Activated CD4-positive, alpha-beta T cell treated with anti-CD3 and anti-CD28 coated beads, Interleukin-2, amount 10 ng/mL, durations not matched to agents 7 days and 5 days (primary cell): Measurements from ENCODE around the gene IQCE. TPM values are rescaled to one million over a fixed set of nuclear protein-coding genes. Genes with fewer than 3 reads are reported as not detected.

Experiments used
- CTCF ChIA-PET: fragments of 350-600 bp; sonication (Branson Sonifier 250); formaldehyde crosslinking; loops from one replicate; lab custom pipeline; 2021; ENCODE audit warnings: antibody characterized with exemption; lab: Charles Lee
- POLR2A ChIA-PET: fragments of 350-600 bp; sonication (Branson Sonifier 250); formaldehyde crosslinking; loops from one replicate; lab custom pipeline; 2021; ENCODE audit warnings: antibody characterized with exemption; lab: Charles Lee
- DNase-seq: peaks from one replicate; pipeline ENCODE4 v3.0.0-alpha.2; 2020
- H3K27ac Mint-ChIP-seq: one replicate; pipeline ENCODE4 v1.8.0; 2021; ENCODE audit warnings: mild to moderate bottlenecking, moderate library complexity, mixed read lengths
- H3K27me3 Mint-ChIP-seq: one replicate; pipeline ENCODE4 v1.8.0; 2021; ENCODE audit warnings: mixed read lengths
- H3K36me3 Mint-ChIP-seq: one replicate; pipeline ENCODE4 v1.8.0; 2021; ENCODE audit warnings: low read depth, mixed read lengths
- H3K4me1 Mint-ChIP-seq: one replicate; pipeline ENCODE4 v1.8.0; 2021; ENCODE audit warnings: mixed read lengths
- H3K4me3 Mint-ChIP-seq: one replicate; pipeline ENCODE4 v1.8.0; 2021; ENCODE audit warnings: mild to moderate bottlenecking, moderate library complexity, mixed read lengths
- H3K9me3 Mint-ChIP-seq: one replicate; pipeline ENCODE4 v1.8.0; 2021; ENCODE audit warnings: mixed read lengths
- total RNA-seq, 2 experiments: library from RNA; stranded (reverse); gene quantifications; one replicate each; pipeline ENCODE4 v1.2.3, GENCODE V29; 2021

Gene IQCE
- total RNA-seq, 2 experiments from 2014 or later: 13.8 to 15.5 TPM

DNA sequence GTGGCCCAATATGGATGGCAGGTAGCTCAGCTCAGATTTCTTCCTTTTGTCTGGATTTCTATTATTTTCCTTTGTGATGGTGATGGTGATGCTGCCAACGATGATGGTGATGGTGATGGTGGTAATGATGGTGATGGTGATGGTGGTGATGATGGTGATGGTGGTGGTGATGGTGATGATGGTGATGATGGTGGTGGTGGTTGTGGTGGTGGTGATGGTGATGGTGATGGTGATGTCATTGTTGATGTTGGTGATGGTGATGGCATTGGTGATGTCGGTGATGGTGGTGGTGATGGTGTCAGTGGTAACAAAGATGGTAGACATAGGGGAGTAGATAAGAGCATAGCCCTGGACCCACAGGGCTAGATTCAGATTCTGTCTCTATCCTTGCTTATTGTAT, 98.4 kb downstream of the IQCE start:
- no peak for DNase-seq
- no peaks in the 10 kb centered on the region for H3K27me3 Mint-ChIP-seq
- no peaks in the 10 kb centered on the region for H3K36me3 Mint-ChIP-seq
- H3K27ac Mint-ChIP-seq: no peak overlapping the region
- POLR2A ChIA-PET: no interaction called here
- no peaks in the 10 kb centered on the region for H3K9me3 Mint-ChIP-seq
- H3K4me3 Mint-ChIP-seq: no peak overlapping the region
- no peaks in the 10 kb centered on the region for H3K4me1 Mint-ChIP-seq
- CTCF ChIA-PET: interaction anchor here (1.4 to 2.2 kb wide), 4 partner anchors 14 to 52 kb away, joined by 4 to 7 read pairs (median 6); partner anchors contain the start of gene TTYH3

DNA sequence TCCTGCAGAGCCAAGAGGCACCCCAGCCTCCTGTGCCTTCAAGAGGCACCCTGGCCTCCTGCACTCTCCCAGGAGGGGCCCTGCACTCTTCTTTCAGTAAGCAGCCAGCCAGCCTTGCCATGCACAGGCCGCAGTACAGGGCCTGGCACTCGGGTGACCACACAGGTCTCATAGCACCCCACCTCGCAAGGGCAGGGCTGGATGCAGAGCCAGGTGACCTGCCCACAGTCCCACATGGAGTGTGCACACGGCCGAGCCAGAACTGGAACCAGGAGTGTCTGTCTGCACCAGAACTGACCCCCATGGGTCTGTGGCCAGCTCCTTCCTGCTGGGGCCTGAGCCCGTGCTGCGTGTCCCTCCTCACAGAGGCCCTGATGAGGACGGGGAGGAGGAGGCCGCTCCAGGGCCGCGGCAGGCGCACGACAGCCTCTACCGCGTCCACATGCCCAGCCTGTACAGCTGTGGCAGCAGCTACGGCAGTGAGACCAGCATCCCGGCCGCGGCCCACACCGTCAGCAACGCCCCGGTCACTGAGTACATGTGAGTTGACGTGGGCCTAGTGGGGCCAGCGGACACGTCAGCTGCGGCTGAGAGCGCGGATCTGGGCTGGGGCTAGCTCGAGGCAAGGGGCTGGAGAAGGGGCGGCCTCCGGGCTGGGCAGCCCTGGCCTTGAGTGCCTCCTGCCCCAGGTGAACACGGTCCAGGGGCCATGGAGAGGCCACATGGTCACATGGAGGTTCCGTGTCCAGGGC, 99.3 kb downstream of the IQCE start:
- POLR2A ChIA-PET: no interaction called here
- CTCF ChIA-PET: interaction anchor here (0.8 to 2.3 kb wide), 5 partner anchors 13 to 61 kb away, joined by 3 to 9 read pairs (median 4); no protein-coding TSS in a partner anchor
- no peak overlapping the region for H3K27ac Mint-ChIP-seq

DNA sequence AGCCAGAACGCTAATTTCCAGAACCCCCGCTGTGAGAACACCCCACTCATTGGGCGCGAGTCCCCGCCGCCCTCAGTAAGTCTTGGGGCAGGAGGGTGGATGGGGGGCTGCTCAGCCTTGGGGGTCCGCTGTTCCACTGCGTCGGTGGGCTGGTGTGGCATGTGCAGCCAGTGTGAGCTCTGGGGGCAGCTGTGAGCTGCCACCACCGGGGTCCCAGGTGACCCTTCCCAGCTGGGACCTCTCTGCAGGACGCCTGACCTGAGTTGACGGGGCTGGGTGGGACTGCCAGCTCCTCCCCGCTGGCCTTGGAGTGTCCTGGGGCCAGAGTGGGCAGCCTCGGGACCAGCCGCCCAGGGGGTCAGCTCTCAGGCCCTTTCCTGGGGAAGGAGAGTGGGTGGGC, 100.2 kb downstream of the IQCE start:
- H3K36me3 Mint-ChIP-seq: no peaks in the 10 kb centered on the region

More for the DNA sequence above, 99.3 kb downstream of the IQCE start:
- H3K27me3 Mint-ChIP-seq: no peaks in the 10 kb centered on the region
- H3K36me3 Mint-ChIP-seq: no peaks in the 10 kb centered on the region
- no peak for DNase-seq
- no peaks in the 10 kb centered on the region for H3K9me3 Mint-ChIP-seq
- no peaks in the 10 kb centered on the region for H3K4me1 Mint-ChIP-seq
- H3K4me3 Mint-ChIP-seq: no peak overlapping the region

DNA sequence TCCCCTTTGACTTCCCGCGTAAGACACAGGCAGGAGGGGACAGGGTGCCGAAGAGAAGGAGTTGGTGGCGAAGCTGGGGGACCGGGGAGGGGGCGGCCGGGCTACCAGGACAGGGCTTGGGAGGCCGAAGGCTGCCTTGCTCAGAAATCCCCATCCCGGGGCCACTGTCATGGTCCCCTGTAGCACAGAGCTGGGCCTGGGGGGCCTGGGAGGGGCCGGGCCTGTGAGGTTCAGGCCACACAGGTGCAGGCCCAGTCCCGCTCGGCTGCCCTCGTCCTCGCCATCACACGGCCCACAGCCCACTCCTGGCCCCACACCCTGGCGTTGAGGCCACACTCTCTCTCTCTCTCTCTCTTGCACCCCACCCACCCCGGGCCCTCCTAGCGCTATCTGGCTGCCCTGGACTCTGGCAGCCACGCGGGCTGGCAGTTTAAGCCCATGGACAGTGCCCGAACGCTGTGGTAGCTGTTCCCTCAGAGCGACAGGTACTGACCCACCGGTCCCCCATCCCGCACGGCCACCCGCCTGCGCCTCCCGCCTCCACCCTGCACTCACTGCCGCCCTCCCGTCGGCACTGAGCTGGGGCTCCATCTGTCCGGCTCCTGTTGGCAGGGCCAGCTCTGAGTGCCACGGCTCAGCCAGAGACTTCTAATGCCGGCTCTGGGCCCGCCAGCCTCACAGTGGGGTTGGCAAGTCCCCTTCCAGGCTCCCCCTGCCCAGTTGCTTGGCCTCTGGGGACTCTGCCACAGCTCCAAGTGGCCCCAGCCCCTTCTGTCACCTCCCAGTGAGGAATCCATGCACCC, 101.0 kb downstream of the IQCE start:
- H3K4me3 Mint-ChIP-seq: no peak overlapping the region
- no peaks in the 10 kb centered on the region for H3K4me1 Mint-ChIP-seq
- H3K27ac Mint-ChIP-seq: no peak overlapping the region
- H3K27me3 Mint-ChIP-seq: no peaks in the 10 kb centered on the region
- no peak for DNase-seq
- no peaks in the 10 kb centered on the region for H3K9me3 Mint-ChIP-seq
- POLR2A ChIA-PET: no interaction called here
- H3K36me3 Mint-ChIP-seq: no peaks in the 10 kb centered on the region
- CTCF ChIA-PET: interaction anchor here (0.7 to 2.3 kb wide), 4 partner anchors 11 to 59 kb away, joined by 3 to 9 read pairs (median 4); no protein-coding TSS in a partner anchor

More for the DNA sequence above, 100.2 kb downstream of the IQCE start:
- Mint-ChIP-seq H3K27ac (no peak overlapping the region), H3K9me3 (no peaks in the 10 kb centered on the region), H3K4me1 (no peaks in the 10 kb centered on the region), H3K4me3 (no peak overlapping the region), H3K27me3 (no peaks in the 10 kb centered on the region)
- ChIA-PET POLR2A (no interaction called here), CTCF (interaction anchor here (0.8 to 2.3 kb wide), 4 partner anchors 12 to 60 kb away, joined by 3 to 9 read pairs (median 4); no protein-coding TSS in a partner anchor)
- no peak for DNase-seq

DNA sequence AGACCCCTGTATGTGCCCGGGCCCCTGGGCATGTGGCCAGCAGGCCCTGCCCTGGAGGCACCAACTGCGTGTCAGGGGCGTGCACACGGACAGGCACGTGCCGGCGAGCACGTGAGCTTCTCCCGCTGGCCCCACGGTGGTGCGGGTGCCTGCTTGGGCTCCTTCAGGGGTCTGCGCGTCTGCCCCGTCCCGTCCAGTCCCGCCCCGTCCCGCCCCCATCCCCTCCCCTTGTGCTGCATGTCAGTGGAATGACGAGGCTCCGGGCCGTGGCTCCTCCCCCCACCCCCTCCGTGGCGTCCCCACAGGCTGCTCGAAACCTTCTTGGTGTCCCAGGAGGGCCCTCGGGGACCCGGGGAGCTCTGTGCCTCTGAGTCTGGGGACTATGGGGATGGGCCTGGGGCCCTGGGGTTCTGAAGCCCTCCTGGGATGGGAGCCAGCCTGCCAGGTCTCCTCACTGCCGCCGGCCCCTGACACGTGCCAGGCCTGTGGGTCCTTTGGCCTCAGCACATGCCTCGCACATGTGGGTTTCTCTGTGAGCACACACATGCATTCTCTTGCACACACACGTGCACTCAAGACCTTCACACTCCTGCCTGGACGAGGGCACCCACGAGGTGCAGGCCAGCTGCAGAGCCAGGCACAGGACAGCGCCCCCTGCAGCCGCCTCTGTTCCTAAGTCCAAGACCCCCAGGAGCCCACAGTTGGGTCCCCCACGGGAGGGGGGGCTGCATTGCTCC, 101.7 kb downstream of the IQCE start:
- peaks cover 2% of the 10 kb centered on the region for H3K4me1 Mint-ChIP-seq
- POLR2A ChIA-PET: no interaction called here
- DNase-seq: no peak
- no peaks in the 10 kb centered on the region for H3K27me3 Mint-ChIP-seq
- H3K27ac Mint-ChIP-seq: no peak overlapping the region
- no peaks in the 10 kb centered on the region for H3K36me3 Mint-ChIP-seq
- H3K4me3 Mint-ChIP-seq: no peak overlapping the region
- no peaks in the 10 kb centered on the region for H3K9me3 Mint-ChIP-seq
- CTCF ChIA-PET: interaction anchor here (0.7 to 1.0 kb wide), 2 partner anchors 12 to 39 kb away, joined by 3 to 4 read pairs; no protein-coding TSS in a partner anchor

DNA sequence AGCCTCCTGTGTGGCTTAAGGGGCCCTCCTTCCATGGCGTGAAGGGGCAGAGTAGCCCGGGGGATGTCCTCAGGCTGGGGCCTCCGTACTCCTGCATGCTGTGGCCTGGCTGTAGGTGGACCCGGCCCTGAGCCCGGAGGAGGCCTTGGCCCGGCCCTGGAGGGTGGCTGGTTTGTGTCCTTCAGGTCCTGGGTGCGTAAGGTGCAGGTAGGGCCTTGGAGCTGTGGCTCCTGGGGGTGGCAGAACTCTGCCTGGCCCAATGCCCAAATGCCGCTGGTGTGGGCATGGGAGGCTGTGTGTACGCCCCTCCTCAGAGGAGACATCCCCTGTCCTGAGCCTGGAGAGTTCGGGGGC, 102.3 kb downstream of the IQCE start:
- no peak for DNase-seq
- CTCF ChIA-PET: no interaction called here
- POLR2A ChIA-PET: no interaction called here
- Mint-ChIP-seq H3K4me1 (peaks cover 2% of the 10 kb centered on the region), H3K4me3 (no peak overlapping the region), H3K27ac (no peak overlapping the region), H3K9me3 (no peaks in the 10 kb centered on the region), H3K27me3 (no peaks in the 10 kb centered on the region), H3K36me3 (no peaks in the 10 kb centered on the region)

DNA sequence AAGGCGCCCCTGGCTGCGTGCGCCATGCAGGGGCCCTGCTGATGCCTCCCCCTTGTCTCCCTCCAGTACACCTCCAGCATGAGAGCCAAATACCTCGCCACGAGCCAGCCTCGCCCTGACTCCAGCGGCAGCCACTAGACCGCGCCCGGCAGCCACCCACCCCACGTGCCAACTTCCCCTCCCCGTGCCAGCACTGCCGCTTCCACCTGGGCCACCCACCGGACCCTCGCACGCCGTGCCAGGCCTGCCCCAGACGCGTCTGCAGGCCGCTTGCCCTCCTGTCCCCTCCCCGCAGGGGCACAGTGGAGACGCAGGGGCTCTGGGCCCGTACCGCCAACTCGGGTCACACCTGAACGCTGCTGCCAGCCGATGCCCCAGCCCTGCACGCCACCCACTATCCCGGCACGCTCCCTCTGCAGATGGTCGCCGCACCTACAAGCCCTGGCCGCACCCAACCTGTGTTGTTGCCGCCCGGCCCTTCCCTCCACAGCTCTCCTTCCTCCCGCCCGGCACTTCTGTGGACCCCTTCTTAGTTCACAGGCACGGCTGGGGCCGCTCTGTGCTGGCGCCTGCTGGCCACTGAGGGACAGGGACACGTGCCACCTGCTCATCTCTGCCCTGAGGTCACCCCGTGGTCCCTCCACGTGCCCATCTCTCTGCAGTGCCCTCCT, 103.0 kb downstream of the IQCE start:
- H3K36me3 Mint-ChIP-seq: no peaks in the 10 kb centered on the region
- no peaks in the 10 kb centered on the region for H3K9me3 Mint-ChIP-seq
- no peak for DNase-seq
- ChIA-PET POLR2A (no interaction called here), CTCF (no interaction called here)
- H3K27ac Mint-ChIP-seq: no peak overlapping the region
- H3K27me3 Mint-ChIP-seq: peaks cover 3% of the 10 kb centered on the region
- H3K4me3 Mint-ChIP-seq: no peak overlapping the region
- H3K4me1 Mint-ChIP-seq: peaks cover 2% of the 10 kb centered on the region

DNA sequence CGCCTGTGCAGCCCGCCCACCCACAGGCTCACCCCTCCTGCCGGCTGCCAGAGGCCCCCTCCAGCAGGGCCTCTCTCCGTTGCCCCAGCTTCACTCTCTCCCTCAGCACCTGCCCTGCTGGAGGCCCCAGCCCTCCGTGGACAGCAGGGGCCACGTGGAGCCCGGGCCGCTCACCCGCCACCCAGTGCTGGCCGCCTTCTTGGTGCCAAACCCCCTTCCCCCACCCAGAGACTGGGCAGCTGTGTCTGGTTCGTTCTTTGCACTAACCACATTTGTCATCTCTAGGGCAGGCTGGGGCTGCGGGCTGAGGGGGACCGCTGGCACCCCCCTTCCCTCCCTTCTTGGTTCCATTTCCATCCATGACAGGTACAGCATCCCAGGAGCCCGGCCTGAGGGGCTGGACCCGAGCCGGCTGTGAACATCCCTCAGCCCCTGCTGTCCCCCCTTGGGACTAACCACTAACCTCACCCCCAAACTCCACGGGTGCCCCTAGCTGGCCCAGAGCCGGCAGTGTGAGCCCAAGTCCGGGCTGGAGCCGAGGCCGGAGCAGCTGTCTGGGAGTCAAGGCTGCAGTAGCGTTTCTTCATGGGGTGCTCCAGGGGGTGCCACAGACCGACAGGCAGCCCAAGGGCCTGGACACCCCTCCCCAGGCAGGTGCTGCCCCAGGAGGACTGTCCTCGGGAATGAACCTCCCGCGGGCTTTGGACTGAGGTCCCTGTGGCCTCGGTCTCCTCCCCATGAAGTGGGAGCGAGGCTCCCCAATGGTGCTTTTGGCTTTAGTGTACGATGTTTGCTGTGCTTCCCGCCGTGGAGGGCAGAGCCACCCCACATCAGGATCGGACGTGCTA, 103.7 kb downstream of the IQCE start:
- POLR2A ChIA-PET: no interaction called here
- H3K36me3 Mint-ChIP-seq: no peaks in the 10 kb centered on the region
- CTCF ChIA-PET: interaction anchor here (0.5 kb wide), 1 partner anchor 235 kb away, joined by 3 read pairs; no protein-coding TSS in a partner anchor
- H3K4me3 Mint-ChIP-seq: no peak overlapping the region
- DNase-seq: no peak
- no peaks in the 10 kb centered on the region for H3K9me3 Mint-ChIP-seq
- H3K27me3 Mint-ChIP-seq: peaks cover 7% of the 10 kb centered on the region
- no peak overlapping the region for H3K27ac Mint-ChIP-seq
- peaks cover 2% of the 10 kb centered on the region for H3K4me1 Mint-ChIP-seq

DNA sequence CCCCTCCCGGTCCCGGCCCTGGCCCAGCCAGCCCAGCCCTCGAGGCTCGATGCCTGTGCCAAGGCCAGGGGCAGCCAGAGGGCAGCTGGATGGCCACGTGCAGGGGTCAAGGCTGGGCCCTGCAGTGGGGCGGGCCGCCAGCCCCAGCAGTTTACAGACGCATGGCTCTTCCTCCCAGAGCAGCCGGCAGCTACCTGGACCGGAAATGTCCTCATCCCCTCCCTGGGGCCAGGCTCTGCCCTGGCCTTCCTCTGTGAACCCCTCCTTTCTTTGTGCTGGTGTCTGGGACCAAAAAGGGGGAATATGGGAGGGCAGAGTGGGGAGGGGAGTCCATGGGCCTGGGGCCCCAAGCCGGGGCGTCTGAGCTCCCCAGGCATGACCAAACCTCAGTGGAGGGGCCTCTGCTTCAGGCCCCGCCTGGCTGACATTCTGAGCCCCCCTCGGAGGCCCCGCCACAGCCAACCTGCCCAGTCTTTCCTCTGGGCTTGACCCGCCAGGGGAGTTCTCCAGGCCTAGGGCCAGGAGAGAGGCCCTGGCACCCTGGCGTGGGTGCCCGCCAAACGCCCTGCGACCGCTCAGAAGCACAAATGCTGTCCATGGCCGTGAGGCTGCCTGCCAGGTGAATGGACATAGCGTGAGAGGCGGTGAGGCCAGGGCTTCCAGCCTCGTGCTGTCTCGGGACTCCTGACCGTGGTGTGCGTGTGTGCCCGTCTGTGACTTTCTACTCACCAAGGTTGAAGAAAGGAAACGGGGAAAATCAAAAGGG, 104.5 kb downstream of the IQCE start:
- ChIA-PET CTCF (interaction anchor here (0.5 to 0.6 kb wide), 2 partner anchors 66 to 236 kb away, joined by 3 read pairs; no protein-coding TSS in a partner anchor), POLR2A (no interaction called here)
- Mint-ChIP-seq H3K4me1 (peaks cover 2% of the 10 kb centered on the region), H3K9me3 (no peaks in the 10 kb centered on the region), H3K27me3 (peaks cover 15% of the 10 kb centered on the region), H3K36me3 (no peaks in the 10 kb centered on the region), H3K4me3 (no peak overlapping the region), H3K27ac (no peak overlapping the region)
- no peak for DNase-seq

DNA sequence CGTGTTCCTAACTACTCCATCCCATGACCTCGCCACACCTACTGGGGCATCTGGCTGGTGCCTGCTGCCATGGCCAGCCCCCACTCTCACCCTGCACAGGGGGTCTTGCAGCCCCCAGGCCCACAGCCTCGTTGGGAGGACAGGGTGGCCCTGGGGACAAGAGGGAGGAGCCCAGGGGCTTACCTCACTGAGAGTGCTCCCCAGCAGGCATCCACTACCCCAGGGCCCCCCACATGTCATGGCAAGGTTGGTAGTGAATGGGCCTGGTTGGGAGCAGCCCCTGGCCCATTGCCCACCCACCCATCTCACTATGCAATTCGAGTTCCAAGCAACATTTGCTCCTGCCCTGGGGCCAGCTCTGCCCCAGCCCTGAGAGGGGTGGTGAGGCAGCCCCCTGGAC, 105.2 kb downstream of the IQCE start:
- ChIA-PET POLR2A (no interaction called here), CTCF (interaction anchor here (0.6 kb wide), 1 partner anchor 66 kb away, joined by 3 read pairs; no protein-coding TSS in a partner anchor)
- Mint-ChIP-seq H3K4me1 (peaks cover 2% of the 10 kb centered on the region), H3K27ac (no peak overlapping the region), H3K4me3 (no peak overlapping the region), H3K27me3 (peaks cover 17% of the 10 kb centered on the region), H3K9me3 (no peaks in the 10 kb centered on the region), H3K36me3 (no peaks in the 10 kb centered on the region)
- DNase-seq: no peak
